Skeletal muscle tissue (tissue), 4 donors: ENCODE data around the gene LHFPL5. TPM values are rescaled to one million over a fixed set of nuclear protein-coding genes. Genes with fewer than 3 reads are reported as not detected.

Experiments used
- H3K27ac ChIP-seq: one replicate; pipeline ENCODE4 v1.7.0; 2013; ENCODE audit warnings: mild to moderate bottlenecking, low read depth, low read length, inconsistent platforms
- H3K27me3 ChIP-seq, 3 donors: one replicate each; pipeline ENCODE4 v1.7.0; 2013; ENCODE audit warnings: low read length in 3 of 3; ENCODE audit not compliant: control insufficient read depth in 3 of 3, insufficient read depth in 3 of 3
- H3K36me3 ChIP-seq, 3 donors: one replicate each; pipeline ENCODE4 v1.7.0; 2013; ENCODE audit warnings: low read length in 3 of 3; ENCODE audit not compliant: control insufficient read depth in 3 of 3, insufficient read depth in 3 of 3
- H3K4me1 ChIP-seq, 3 donors: one replicate each; pipeline ENCODE4 v1.7.0; 2013; ENCODE audit warnings: low read length in 3 of 3, mild to moderate bottlenecking in 3 of 3; ENCODE audit not compliant: control insufficient read depth in 3 of 3, insufficient read depth in 3 of 3
- H3K4me3 ChIP-seq, 3 donors: one replicate each; pipeline ENCODE4 v1.7.0; 2013; ENCODE audit warnings: low read length in 3 of 3
- H3K9ac ChIP-seq, 3 donors: one replicate each; pipeline ENCODE4 v1.7.0; 2013; ENCODE audit warnings: low read length in 3 of 3, mild to moderate bottlenecking in 3 of 3, moderate library complexity in 2 of 3, low read depth in 1 of 3
- H3K9me3 ChIP-seq, 3 donors: one replicate each; pipeline ENCODE4 v1.7.0; 2013; ENCODE audit warnings: low read length in 3 of 3; ENCODE audit not compliant: control insufficient read depth in 3 of 3
- total RNA-seq: library from RNA; depleted of rRNA; stranded (reverse); fragments of >200 nt; gene quantifications from one replicate; pipeline ENCODE4 v1.2.3, GENCODE V29; 2014
- donor health status: Osteomylitis.

Gene LHFPL5
- not detected for total RNA-seq

DNA sequence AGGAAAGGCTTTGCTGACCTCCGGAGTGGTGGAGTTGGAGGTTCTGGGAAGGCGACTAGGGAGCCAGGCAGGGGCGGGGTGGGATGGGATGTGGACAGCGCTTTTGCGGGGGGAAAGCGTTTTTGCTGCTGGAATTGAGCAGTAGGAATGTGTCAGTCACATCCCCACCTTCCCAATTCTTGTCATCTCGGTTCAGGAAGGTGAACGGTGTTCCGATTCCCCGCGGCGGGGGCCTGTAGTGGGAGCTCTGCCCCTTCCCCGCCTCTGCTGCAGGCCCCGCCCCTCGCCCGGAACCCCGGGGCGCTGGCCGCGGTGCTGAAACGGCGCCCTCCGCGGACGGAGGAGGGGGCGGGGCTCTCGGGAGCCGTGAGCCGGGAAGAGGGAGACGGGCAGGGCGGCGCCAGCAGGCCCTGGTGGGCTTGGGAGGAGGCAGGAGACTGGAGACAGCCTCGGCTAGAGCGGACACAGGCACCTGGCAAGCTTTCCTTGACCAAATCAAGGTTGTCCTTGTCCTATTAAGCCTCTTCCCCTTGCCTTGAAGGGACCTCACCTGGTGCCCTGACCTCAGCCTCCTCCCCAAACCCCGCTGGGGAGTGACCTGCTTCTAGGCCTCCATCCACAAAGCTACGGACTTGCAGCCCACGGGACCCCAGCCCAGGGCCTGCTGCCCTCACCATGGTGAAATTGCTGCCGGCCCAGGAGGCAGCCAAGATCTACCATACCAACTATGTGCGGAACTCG lies at the start of gene LHFPL5:
Gene LHFPL5, plus strand, starts transcription at position 357 of the 741 bp plus-strand sequence. Its CDS starts 319 bp downstream, at position 676.
- Histone ChIP-seq H3K4me3 (peak within 1 kb of the TSS in 1 of 3 donors; percentile 29), H3K27me3 (peaks cover 6 to 20% (median 17%) of the 10 kb centered on the region in 3 donors), H3K9me3 (no peaks in the 10 kb centered on the region), H3K36me3 (no peaks in the 10 kb centered on the region), H3K9ac (no peak within 1 kb of the TSS), H3K4me1 (no peaks in the 10 kb centered on the region), H3K27ac (no peak within 1 kb of the TSS)

DNA sequence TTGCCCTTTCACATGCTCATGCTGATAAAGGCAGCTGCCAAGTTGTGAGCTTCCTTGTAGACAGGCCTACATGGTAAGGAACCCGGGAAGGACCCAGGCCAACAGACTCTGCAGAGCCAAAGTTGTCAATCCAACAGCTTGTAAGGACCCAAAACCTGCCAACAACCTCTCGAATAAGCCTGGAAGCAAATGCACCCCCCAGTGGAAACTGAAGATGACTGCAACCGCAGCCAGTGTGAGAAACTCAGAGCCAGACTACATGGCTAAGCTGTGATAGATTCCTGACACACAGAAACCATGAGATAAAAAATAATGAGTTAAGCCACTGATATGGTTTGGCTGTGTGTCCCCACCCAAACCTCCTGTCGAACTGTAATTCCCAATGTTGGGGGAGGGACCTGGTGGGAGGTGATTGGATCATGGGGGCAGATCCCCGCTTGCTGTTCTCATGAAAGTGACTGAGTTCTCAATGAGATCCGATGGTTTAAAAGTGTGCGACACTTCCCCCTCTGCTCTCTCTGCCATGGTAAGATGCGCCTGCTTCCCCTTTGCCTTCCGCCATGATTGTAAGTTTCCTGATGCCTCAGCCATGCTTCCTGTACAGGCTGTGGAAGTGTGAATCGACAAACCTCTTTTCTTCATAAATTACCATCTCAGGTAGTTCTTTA lies 47.6 kb upstream of the LHFPL5 start:
- no peak overlapping the region for H3K27ac ChIP-seq
- H3K27me3 ChIP-seq, result peaks cover 6 to 24% (median 17%) of the 10 kb centered on the region in 3 donors
- H3K9ac ChIP-seq, result no peak overlapping the region
- H3K4me1 ChIP-seq, result no peaks in the 10 kb centered on the region
- no peaks in the 10 kb centered on the region for H3K9me3 ChIP-seq
- H3K36me3 ChIP-seq, result no peaks in the 10 kb centered on the region
- H3K4me3 ChIP-seq, result no peak overlapping the region

DNA sequence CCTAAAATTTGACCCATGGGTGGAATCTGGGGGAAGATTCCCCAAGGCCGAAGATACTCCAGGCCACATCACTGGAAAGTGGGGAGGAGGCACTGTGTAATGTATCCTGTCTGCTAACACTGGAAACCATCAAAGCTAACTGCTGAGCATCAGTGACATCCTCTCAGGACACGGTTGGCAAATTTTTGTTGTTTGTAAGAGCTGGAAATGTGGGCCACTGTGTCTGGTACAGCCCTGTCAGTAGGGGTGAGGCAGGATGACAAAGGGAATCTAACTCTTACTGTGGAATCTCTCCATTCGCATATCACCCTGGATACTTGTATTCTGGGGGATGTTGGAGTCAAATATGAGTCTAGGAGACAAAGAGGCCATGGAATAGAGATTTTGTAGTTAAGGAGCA lies 45.7 kb upstream of the LHFPL5 start:
- no peaks in the 10 kb centered on the region for H3K9me3 ChIP-seq
- peaks cover 19 to 36% (median 34%) of the 10 kb centered on the region in 3 donors for H3K27me3 ChIP-seq
- no peak overlapping the region for H3K4me3 ChIP-seq
- no peaks in the 10 kb centered on the region for H3K36me3 ChIP-seq
- H3K27ac ChIP-seq, result no peak overlapping the region
- H3K9ac ChIP-seq, result no peak overlapping the region
- H3K4me1 ChIP-seq, result peaks cover 0 to 2% (median 0%) of the 10 kb centered on the region in 3 donors

DNA sequence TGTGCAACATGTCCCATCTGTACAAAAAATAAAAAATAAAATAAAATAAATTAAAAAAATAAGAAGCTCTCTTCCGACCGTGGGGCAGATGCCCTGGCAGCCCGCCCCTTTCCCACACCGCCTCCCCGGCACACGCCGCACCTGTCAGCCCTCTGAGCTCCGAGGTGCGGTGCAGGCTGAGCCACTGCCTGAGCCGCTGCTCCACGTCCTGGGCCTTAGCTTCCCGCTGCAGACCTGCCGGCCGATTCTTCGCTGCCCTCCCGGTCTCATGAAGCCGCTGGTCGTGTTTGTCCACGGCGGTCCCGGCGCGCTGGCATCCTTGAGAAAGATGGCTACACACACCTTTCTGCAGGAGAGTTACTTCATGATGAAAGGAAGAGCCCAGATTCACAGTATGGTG lies 39.4 kb upstream of the LHFPL5 start:
- peaks cover 24 to 33% (median 29%) of the 10 kb centered on the region in 3 donors for H3K27me3 ChIP-seq

DNA sequence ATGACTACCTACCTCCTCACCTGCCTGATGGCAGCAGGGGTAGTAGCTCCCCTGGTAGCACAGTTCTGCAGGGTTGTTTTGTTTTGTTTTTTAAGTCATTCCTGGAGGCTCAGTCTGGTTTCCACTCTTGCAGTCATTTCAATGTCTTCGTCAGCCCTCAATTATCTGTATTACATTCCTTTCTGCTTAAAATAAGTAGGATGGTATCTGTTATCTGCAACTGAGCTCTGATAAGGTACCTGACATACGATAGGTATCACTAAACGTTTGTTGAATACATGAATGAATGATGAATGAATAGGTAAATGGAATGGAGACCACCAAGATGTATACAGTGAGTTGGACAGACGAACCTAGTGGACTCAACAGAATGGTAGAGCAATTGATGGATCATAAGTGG lies 35.9 kb upstream of the LHFPL5 start:
- Histone ChIP-seq H3K36me3 (no peaks in the 10 kb centered on the region), H3K27ac (no peak overlapping the region), H3K4me3 (no peak overlapping the region), H3K4me1 (peaks cover 0 to 1% (median 0%) of the 10 kb centered on the region in 3 donors), H3K9ac (no peak overlapping the region), H3K9me3 (no peaks in the 10 kb centered on the region), H3K27me3 (peaks cover 12 to 22% (median 18%) of the 10 kb centered on the region in 3 donors)

More for the DNA sequence above, 39.4 kb upstream of the LHFPL5 start:
- Histone ChIP-seq H3K9me3 (no peaks in the 10 kb centered on the region), H3K36me3 (no peaks in the 10 kb centered on the region), H3K27ac (no peak overlapping the region), H3K4me1 (peaks cover 0 to 2% (median 0%) of the 10 kb centered on the region in 3 donors), H3K4me3 (no peak overlapping the region), H3K9ac (no peak overlapping the region)

DNA sequence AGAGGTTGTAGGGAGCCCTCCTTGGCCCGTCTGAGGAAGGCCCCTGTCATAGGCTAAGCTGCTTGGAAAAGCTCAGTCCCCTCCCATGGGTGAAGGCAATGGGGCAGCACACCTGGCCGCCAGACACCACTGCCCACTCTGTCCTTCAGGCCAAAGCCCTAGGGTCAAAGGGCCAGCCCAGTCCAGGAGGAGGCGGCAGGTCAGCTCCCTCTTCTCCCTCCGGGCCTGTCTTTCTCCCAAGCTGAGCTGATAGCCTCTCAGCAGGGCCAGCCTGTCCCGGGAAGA lies 33.9 kb upstream of the LHFPL5 start:
- Histone ChIP-seq H3K36me3 (no peaks in the 10 kb centered on the region), H3K9me3 (no peaks in the 10 kb centered on the region), H3K9ac (no peak overlapping the region), H3K27me3 (peaks cover 4 to 21% (median 13%) of the 10 kb centered on the region in 3 donors), H3K4me1 (no peaks in the 10 kb centered on the region), H3K4me3 (no peak overlapping the region), H3K27ac (no peak overlapping the region)

DNA sequence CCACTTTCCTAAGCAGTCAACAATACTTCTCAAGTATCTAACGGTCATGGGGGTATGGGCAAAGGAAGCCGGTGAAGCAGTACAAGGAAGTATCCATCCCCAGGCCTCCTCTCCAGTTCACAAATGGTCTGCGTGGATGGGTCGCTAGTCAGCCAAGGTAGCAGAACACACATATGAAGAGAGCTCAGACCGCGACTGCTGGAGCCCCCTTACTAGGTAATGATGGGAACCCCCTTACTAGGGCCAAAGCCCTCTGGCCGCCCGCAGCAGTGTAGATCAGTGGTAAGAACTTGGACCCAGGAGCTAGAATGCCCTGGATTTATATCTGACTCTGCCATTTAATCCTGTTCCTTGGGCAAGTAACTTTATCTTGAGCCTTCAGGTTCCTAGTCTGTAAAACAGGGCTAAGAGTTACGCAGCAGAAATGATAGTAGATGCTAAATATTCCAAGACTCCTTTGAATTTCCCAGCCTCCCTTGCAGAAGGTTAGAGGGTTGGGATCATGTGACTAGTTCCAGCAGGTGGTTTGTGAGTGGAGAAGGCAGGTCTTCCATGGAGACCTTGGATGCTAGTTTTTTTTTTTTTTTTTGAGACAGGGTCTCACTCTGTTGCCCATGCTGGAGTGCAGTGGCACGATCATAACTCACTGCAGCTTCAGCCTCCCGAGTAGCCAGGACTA lies 30.9 kb upstream of the LHFPL5 start:
- H3K4me1 ChIP-seq, result no peaks in the 10 kb centered on the region
- H3K4me3 ChIP-seq, result no peak overlapping the region
- no peak overlapping the region for H3K27ac ChIP-seq
- H3K36me3 ChIP-seq, result no peaks in the 10 kb centered on the region
- peaks cover 20 to 43% (median 22%) of the 10 kb centered on the region in 3 donors for H3K27me3 ChIP-seq
- no peaks in the 10 kb centered on the region for H3K9me3 ChIP-seq
- no peak overlapping the region for H3K9ac ChIP-seq

DNA sequence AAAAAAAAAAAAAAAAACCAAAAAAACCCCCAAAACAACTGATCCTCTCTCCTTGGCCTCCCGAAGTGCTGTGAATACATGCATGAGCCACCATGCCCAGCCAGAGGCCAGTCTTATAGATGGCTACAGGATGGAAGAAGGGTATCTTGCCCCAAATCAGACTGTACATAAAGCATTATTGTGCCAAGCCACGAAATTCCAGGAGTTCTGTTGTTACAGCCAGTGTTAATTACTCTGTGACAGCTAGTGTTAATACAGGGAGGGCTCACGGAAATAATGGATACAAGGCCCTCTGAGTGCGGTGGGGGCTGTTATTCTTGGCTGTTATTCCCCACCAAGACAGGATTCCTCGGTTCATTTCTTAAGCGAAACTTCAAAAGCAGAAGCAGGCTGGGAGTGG lies 30.1 kb upstream of the LHFPL5 start:
- H3K27ac ChIP-seq, result no peak overlapping the region
- peaks cover 23 to 47% (median 26%) of the 10 kb centered on the region in 3 donors for H3K27me3 ChIP-seq
- no peak overlapping the region for H3K4me3 ChIP-seq
- no peaks in the 10 kb centered on the region for H3K4me1 ChIP-seq
- H3K9ac ChIP-seq, result no peak overlapping the region
- no peaks in the 10 kb centered on the region for H3K36me3 ChIP-seq
- no peaks in the 10 kb centered on the region for H3K9me3 ChIP-seq

DNA sequence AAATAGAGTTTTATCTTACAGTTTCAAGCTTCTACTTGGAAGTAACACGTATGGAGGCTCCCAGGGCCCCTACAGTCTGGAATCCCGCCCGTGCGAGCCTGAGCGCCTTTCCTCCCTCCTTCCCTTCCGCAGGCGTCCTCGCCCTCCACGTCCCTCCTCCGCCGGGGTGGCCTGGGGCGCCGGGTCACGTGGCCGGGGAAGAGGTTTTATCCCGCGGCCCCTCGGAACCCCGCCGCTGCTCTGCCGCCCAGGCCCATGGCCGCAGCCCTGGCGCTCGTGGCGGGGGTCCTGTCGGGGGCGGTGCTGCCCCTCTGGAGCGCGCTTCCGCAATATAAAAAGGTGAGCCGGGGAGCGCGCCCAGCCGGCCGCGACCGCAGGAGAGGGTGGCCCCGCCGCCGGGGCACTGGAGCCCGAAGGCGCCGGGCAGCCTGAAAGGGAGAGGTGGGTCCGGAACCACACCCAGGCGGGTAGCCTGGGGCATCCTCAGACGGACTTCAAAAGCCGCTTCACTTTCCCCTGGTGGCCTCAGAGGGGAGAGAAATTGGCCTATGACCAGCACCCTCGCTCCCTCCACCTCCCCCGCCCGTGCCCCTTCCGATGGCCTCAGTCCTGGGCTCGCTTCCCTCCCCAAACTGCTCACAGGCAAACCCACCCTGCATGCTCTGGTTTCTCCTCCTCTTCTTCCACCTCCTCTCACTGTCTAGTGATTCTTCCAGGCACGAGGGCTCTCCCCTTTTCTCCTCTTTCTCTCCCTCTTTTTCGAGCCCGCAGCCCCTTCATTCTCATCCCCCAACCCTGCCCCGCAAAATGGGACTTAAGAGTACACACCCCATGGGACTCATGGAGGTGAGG lies 28.6 kb upstream of the LHFPL5 start, which contains the start of gene CLPSL2:
Gene CLPSL2, plus strand, starts transcription at position 235 of the 852 bp plus-strand sequence. Its CDS starts 21 bp downstream, at position 256.
- no peaks in the 10 kb centered on the region for H3K4me1 ChIP-seq
- no peaks in the 10 kb centered on the region for H3K9me3 ChIP-seq
- peak within 1 kb of the TSS; percentile 2 to 40 (median 13) for H3K4me3 ChIP-seq
- H3K27me3 ChIP-seq, result peaks cover 24 to 50% (median 26%) of the 10 kb centered on the region in 3 donors
- H3K27ac ChIP-seq, result no peak within 1 kb of the TSS
- no peak within 1 kb of the TSS for H3K9ac ChIP-seq
- H3K36me3 ChIP-seq, result no peaks in the 10 kb centered on the region
